T-helper 9 cell (primary cell): ENCODE results near the gene SEMA4C.
"Not testable (repeated sequence)": the region's sequence is repeated elsewhere in the genome, so short reads cannot be mapped to it uniquely, and the experiment has no call there.

ENCODE experiments used
- DNase-seq: peaks from one replicate; pipeline ENCODE4 v3.0.0-alpha.2; 2020

The SEMA4C gene

GRCh38 chr2:96895746-96896651 is 26.1 kb upstream of the SEMA4C start:
- DNase-seq = no peak

- DNase-seq = no peak
Measured at GRCh38 chr2:96895032-96895745, 25.3 kb upstream of the SEMA4C start.

GRCh38 chr2:96894151-96894531 is 24.3 kb upstream of the SEMA4C start:
- no peak for DNase-seq

GRCh38 chr2:96893289-96894150 is 23.6 kb upstream of the SEMA4C start:
- DNase-seq = no peak

GRCh38 chr2:96891591-96892333 is 21.9 kb upstream of the SEMA4C start:
- DNase-seq = no peak

- DNase-seq = no peak
Measured at GRCh38 chr2:96890726-96891385, 21.0 kb upstream of the SEMA4C start.

GRCh38 chr2:96890252-96890651 is 20.4 kb upstream of the SEMA4C start:
- no peak for DNase-seq

GRCh38 chr2:96889502-96889901 is 19.6 kb upstream of the SEMA4C start:
- not testable (repeated sequence) for DNase-seq

- DNase-seq = no peak
Measured at GRCh38 chr2:96888072-96889011, 18.5 kb upstream of the SEMA4C start.

- DNase-seq = no peak
Measured at GRCh38 chr2:96887493-96888012, 17.7 kb upstream of the SEMA4C start.

GRCh38 chr2:96885432-96886347 is 15.8 kb upstream of the SEMA4C start:
- no peak for DNase-seq

- no peak for DNase-seq
Measured at GRCh38 chr2:96884299-96885094, 14.6 kb upstream of the SEMA4C start.

GRCh38 chr2:96883306-96883705 is 13.4 kb upstream of the SEMA4C start:
- DNase-seq = no peak

- no peak for DNase-seq
Measured at GRCh38 chr2:96882906-96883305, 13.0 kb upstream of the SEMA4C start.

GRCh38 chr2:96882230-96882629 is 12.3 kb upstream of the SEMA4C start:
- no peak for DNase-seq

GRCh38 chr2:96881349-96882195 is 11.7 kb upstream of the SEMA4C start:
- DNase-seq = no peak

- DNase-seq = no peak
Measured at GRCh38 chr2:96880891-96881273, 11.0 kb upstream of the SEMA4C start.
